Measurements from ENCODE around the gene SLC25A11. TPM values are rescaled to one million over a fixed set of nuclear protein-coding genes. Genes with fewer than 3 reads are reported as not detected.
"Not testable (repeated sequence)": the region's sequence is repeated elsewhere in the genome, so short reads cannot be mapped to it uniquely, and the experiment has no call there.

SLC25A11 gene
- total and polyA plus RNA-seq, 2 donors, result 30.9 to 46.7 TPM

DNA sequence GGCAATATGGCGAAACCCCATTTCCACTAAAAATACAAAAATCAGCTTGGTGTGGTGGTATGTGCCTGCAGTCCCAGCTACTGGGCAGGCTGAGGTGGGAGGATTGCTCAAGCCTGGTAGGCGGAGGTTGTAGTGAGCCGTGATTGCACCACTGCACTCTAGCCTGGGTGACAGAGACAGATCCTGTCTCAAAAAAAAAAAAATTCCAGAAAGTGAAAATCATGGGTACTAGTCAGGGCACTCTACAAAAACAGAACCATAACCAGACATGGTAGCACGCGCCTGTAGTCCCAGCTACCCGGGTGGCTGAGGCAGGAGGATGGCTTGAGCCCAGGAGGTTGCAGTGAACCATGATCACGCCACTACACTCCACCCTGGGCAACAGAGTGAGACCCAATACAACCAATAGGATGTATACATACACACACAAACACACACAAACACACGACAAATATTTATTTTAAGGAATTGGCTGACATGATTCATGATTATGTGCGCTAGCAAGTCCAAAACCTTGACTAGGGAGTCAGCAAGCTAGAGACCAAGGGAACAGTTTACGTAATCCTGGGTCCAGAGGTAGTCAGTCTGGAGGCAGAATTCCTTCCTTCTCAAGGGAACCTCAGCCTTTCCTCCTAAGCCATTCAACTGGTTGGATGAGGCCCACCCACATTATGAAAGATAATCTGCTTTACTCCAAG, 19.3 kb downstream of the SLC25A11 start:
- Histone ChIP-seq H3K27ac (ENCODE audit: low read depth in 1 of 2, low read length in 1 of 2) (no peak overlapping the region), H3K27me3 (ENCODE audit: control insufficient read depth in 2 of 2, insufficient read depth in 1 of 2, low read length in 1 of 2) (no peaks in the 10 kb centered on the region), H3K4me1 (ENCODE audit: control insufficient read depth in 2 of 2, insufficient read depth in 2 of 2, low read length in 2 of 2) (no peaks in the 10 kb centered on the region), H3K4me3 (ENCODE audit: low read length in 2 of 2) (no peak overlapping the region), H3K36me3 (ENCODE audit: control insufficient read depth in 2 of 2, insufficient read depth in 2 of 2, low read length in 1 of 2) (no peaks in the 10 kb centered on the region), H3K9me3 (ENCODE audit: control insufficient read depth in 2 of 2, insufficient read depth in 1 of 2, low read length in 1 of 2) (no peaks in the 10 kb centered on the region)
- no peak for DNase-seq (ENCODE audit: low read depth in 6 of 9, low spot score in 9 of 9)
- WGBS, result 96% methylated on average over 10 of the region's 10 CpGs

- no peaks in the 10 kb centered on the region for H3K4me1 ChIP-seq (ENCODE audit: control insufficient read depth in 2 of 2, insufficient read depth in 2 of 2, low read length in 2 of 2)
- no peaks in the 10 kb centered on the region for H3K36me3 ChIP-seq (ENCODE audit: control insufficient read depth in 2 of 2, insufficient read depth in 2 of 2, low read length in 1 of 2)
- DNase-seq (ENCODE audit: low read depth in 6 of 9, low spot score in 9 of 9), result no peak
- 94% methylated on average over 8 of the region's 8 CpGs for WGBS
- no peaks in the 10 kb centered on the region for H3K27me3 ChIP-seq (ENCODE audit: control insufficient read depth in 2 of 2, insufficient read depth in 1 of 2, low read length in 1 of 2)
- no peak overlapping the region for H3K4me3 ChIP-seq (ENCODE audit: low read length in 2 of 2)
- H3K27ac ChIP-seq (ENCODE audit: low read depth in 1 of 2, low read length in 1 of 2), result no peak overlapping the region
- no peaks in the 10 kb centered on the region for H3K9me3 ChIP-seq (ENCODE audit: control insufficient read depth in 2 of 2, insufficient read depth in 1 of 2, low read length in 1 of 2)
These were observed 20.3 kb downstream of the SLC25A11 start for GRCh38 chr17:4919511-4920047.

DNA sequence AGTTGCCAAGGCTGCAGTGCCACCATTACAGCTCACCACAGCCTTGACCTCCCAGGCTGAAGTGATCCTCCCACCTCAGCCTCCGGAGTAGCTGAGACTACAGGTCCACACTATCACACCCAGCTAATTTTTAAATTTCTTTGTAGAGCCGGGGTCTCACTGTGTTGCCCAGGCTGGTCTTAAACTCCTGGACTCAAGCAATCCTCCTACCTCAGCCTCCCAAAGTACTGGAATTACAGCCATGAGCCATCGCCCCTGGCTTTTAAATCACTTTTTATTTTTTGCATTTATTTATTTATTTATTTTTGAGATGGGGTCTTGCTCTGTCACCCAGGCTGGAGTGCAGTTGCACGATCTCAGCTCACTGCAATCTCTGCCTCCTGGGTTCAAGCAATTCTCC, 25.3 kb downstream of the SLC25A11 start:
- not testable (repeated sequence) for H3K36me3 ChIP-seq (ENCODE audit: control insufficient read depth in 2 of 2, insufficient read depth in 2 of 2, low read length in 1 of 2); H3K27me3 ChIP-seq (ENCODE audit: control insufficient read depth in 2 of 2, insufficient read depth in 1 of 2, low read length in 1 of 2); H3K27ac ChIP-seq (ENCODE audit: low read depth in 1 of 2, low read length in 1 of 2); H3K4me1 ChIP-seq (ENCODE audit: control insufficient read depth in 2 of 2, insufficient read depth in 2 of 2, low read length in 2 of 2); H3K4me3 ChIP-seq (ENCODE audit: low read length in 2 of 2); DNase-seq (ENCODE audit: low read depth in 6 of 9, low spot score in 9 of 9); H3K9me3 ChIP-seq (ENCODE audit: control insufficient read depth in 2 of 2, insufficient read depth in 1 of 2, low read length in 1 of 2)
- 95% methylated on average over 4 of the region's 4 CpGs for WGBS

- DNase-seq (ENCODE audit: low read depth in 6 of 9, low spot score in 9 of 9), result no peak
- H3K36me3 ChIP-seq (ENCODE audit: control insufficient read depth in 2 of 2, insufficient read depth in 2 of 2, low read length in 1 of 2), result no peaks in the 10 kb centered on the region
- H3K27me3 ChIP-seq (ENCODE audit: control insufficient read depth in 2 of 2, insufficient read depth in 1 of 2, low read length in 1 of 2), result no peaks in the 10 kb centered on the region
- no peak overlapping the region for H3K4me3 ChIP-seq (ENCODE audit: low read length in 2 of 2)
- H3K27ac ChIP-seq (ENCODE audit: low read depth in 1 of 2, low read length in 1 of 2), result no peak overlapping the region
- WGBS, result 97% methylated on average over 1 of the region's 1 CpG
- H3K4me1 ChIP-seq (ENCODE audit: control insufficient read depth in 2 of 2, insufficient read depth in 2 of 2, low read length in 2 of 2), result peaks cover 0 to 8% of the 10 kb centered on the region in 2 donors
- H3K9me3 ChIP-seq (ENCODE audit: control insufficient read depth in 2 of 2, insufficient read depth in 1 of 2, low read length in 1 of 2), result no peaks in the 10 kb centered on the region
These were observed 25.9 kb downstream of the SLC25A11 start for GRCh38 chr17:4913994-4914393.

DNA sequence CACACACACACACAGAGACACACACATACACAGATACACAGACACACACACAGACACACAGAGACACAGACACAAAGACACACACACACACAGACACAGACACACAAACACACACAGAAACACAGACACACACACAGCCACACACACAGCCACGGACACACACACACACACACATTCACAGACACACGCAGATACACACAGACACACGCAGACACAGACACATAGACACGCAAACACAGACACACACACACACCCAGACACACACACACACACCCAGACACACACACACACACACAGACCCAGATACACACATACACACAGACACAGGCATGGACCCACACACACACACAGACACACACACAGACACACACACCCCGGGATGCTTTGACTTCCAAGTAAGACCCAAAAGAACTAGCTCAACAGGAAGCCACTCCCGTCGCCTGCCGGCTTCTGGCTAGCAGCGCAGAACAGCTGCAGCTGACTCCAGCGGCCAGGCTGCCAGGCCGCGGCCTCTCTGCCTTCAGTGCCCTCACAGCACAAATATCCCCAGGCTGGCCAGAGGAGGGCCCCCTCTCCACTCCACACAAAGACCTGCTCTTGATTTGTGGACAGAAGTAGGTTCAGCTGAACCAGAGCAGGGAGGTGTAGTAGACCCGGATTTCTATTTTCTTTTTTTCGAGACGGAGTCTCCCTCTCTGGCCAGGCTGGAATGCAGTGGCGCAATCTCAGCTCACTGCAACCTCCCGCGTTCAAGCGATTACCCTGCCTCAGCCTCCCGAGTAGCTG, 30.9 kb downstream of the SLC25A11 start:
- Histone ChIP-seq H3K4me3 (ENCODE audit: low read length in 2 of 2) (no peak overlapping the region), H3K27me3 (ENCODE audit: control insufficient read depth in 2 of 2, insufficient read depth in 1 of 2, low read length in 1 of 2) (peaks cover 3% of the 10 kb centered on the region in 2 donors), H3K36me3 (ENCODE audit: control insufficient read depth in 2 of 2, insufficient read depth in 2 of 2, low read length in 1 of 2) (no peaks in the 10 kb centered on the region), H3K27ac (ENCODE audit: low read depth in 1 of 2, low read length in 1 of 2) (peak overlapping the region; percentile 22 to 53), H3K4me1 (ENCODE audit: control insufficient read depth in 2 of 2, insufficient read depth in 2 of 2, low read length in 2 of 2) (peaks cover 0 to 19% of the 10 kb centered on the region in 2 donors), H3K9me3 (ENCODE audit: control insufficient read depth in 2 of 2, insufficient read depth in 1 of 2, low read length in 1 of 2) (no peaks in the 10 kb centered on the region)
- 35% methylated on average over 20 of the region's 20 CpGs for WGBS
- peak in 4 of 9 donors; percentile 27 to 76 (median 66) for DNase-seq (ENCODE audit: low read depth in 6 of 9, low spot score in 9 of 9)

- Histone ChIP-seq H3K9me3 (ENCODE audit: control insufficient read depth in 2 of 2, insufficient read depth in 1 of 2, low read length in 1 of 2) (no peaks in the 10 kb centered on the region), H3K4me1 (ENCODE audit: control insufficient read depth in 2 of 2, insufficient read depth in 2 of 2, low read length in 2 of 2) (peaks cover under 1 to 22% of the 10 kb centered on the region in 2 donors), H3K4me3 (ENCODE audit: low read length in 2 of 2) (no peak overlapping the region), H3K27me3 (ENCODE audit: control insufficient read depth in 2 of 2, insufficient read depth in 1 of 2, low read length in 1 of 2) (peaks cover 3 to 5% of the 10 kb centered on the region in 2 donors), H3K27ac (ENCODE audit: low read depth in 1 of 2, low read length in 1 of 2) (peak overlapping the region; percentile 22 to 36), H3K36me3 (ENCODE audit: control insufficient read depth in 2 of 2, insufficient read depth in 2 of 2, low read length in 1 of 2) (no peaks in the 10 kb centered on the region)
- 74% methylated on average over 10 of the region's 10 CpGs for WGBS
- peak in 1 of 9 donors; percentile 50 for DNase-seq (ENCODE audit: low read depth in 6 of 9, low spot score in 9 of 9)
These were observed 31.5 kb downstream of the SLC25A11 start for GRCh38 chr17:4908301-4908700.

DNA sequence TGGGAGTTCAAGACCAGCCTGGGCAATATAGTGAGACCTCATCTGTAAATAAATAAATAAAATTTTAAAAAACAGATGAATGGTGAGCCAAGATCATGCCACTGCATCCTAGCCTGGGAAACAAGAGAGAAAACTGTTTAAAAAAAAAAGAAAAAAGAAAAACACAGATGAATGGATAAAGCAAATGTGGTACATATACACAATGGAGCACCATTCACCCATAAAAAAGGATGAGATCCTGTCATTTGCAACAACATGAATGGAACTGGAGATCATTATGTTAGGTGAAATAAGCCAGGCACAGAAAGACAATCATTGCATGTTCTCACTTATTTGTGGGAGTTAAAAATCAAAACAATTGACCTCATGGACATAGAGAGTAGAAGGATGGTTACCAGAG, 33.2 kb downstream of the SLC25A11 start:
- H3K27ac ChIP-seq (ENCODE audit: low read depth in 1 of 2, low read length in 1 of 2); H3K9me3 ChIP-seq (ENCODE audit: control insufficient read depth in 2 of 2, insufficient read depth in 1 of 2, low read length in 1 of 2); DNase-seq (ENCODE audit: low read depth in 6 of 9, low spot score in 9 of 9); H3K4me3 ChIP-seq (ENCODE audit: low read length in 2 of 2); H3K36me3 ChIP-seq (ENCODE audit: control insufficient read depth in 2 of 2, insufficient read depth in 2 of 2, low read length in 1 of 2): not testable (repeated sequence)
- Histone ChIP-seq H3K27me3 (ENCODE audit: control insufficient read depth in 2 of 2, insufficient read depth in 1 of 2, low read length in 1 of 2) (peaks cover 7 to 21% of the 10 kb centered on the region in 2 donors), H3K4me1 (ENCODE audit: control insufficient read depth in 2 of 2, insufficient read depth in 2 of 2, low read length in 2 of 2) (peaks cover 4 to 38% of the 10 kb centered on the region in 2 donors)

DNA sequence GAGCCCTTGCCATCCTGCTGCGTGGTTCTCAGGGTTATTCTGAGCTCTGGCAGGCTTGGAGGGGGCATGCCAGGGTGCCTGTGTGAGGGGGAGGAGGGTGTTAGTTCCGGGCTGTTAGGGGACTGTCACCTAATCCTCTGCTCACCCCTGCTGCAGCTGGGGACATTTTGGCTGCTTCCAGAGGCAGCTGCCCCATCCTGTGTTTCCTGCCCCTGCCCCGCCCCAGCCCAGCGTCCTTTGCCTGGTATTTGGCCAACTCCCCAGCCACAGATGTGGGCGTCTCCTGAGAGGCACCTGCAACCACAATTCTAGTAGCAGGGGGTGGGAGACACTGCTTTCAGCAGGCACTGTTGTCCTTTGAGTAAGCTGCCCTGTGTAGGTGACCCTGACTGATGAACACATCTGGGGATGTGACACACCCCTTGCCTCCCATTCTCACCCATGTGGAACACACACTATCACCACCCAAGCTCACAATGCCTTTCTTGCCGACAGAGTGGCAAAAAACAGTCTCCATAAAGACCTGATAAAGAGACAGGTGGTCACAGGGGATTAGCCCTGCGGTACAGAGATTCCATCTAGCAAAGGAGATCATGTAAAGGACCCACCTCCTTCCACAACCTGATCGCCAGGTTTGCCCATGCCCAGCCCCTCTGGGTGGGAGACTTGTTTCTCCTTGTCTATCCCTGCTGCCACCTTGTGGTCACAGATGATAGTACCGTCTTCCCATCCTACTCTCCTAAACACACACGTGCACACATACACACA, 36.6 kb downstream of the SLC25A11 start, which contains the start of gene CHRNE:
TSS of gene CHRNE (minus strand) at position 48 of the 768 bp plus-strand sequence. CDS start at position 13, 35 bp downstream.
- peak in 8 of 9 donors; percentile 52 to 91 (median 85) for DNase-seq (ENCODE audit: low read depth in 6 of 9, low spot score in 9 of 9)
- H3K9me3 ChIP-seq (ENCODE audit: control insufficient read depth in 2 of 2, insufficient read depth in 1 of 2, low read length in 1 of 2), result peaks cover 3 to 19% of the 10 kb centered on the region in 2 donors
- WGBS, result 2% methylated on average over 10 of the region's 10 CpGs
- H3K27me3 ChIP-seq (ENCODE audit: control insufficient read depth in 2 of 2, insufficient read depth in 1 of 2, low read length in 1 of 2), result peaks cover 39 to 55% of the 10 kb centered on the region in 2 donors
- no peak within 1 kb of the TSS for H3K27ac ChIP-seq (ENCODE audit: low read depth in 1 of 2, low read length in 1 of 2)
- H3K4me3 ChIP-seq (ENCODE audit: low read length in 2 of 2), result no peak within 1 kb of the TSS
- H3K36me3 ChIP-seq (ENCODE audit: control insufficient read depth in 2 of 2, insufficient read depth in 2 of 2, low read length in 1 of 2), result no peaks in the 10 kb centered on the region
- H3K4me1 ChIP-seq (ENCODE audit: control insufficient read depth in 2 of 2, insufficient read depth in 2 of 2, low read length in 2 of 2), result peaks cover 11 to 50% of the 10 kb centered on the region in 2 donors

All from thymus (tissue), 11 donors.